Motor neuron (in vitro differentiated cells): ENCODE data around the gene S100P. TPM values are rescaled to one million over a fixed set of nuclear protein-coding genes. Genes with fewer than 3 reads are reported as not detected.

Experiments used
- ATAC-seq, 8 experiments: fragments of 200-7000 bp; cut with Tn5 transposase; replicated peaks in 6 of 8; 2 replicates each; pipeline ENCODE4 v1.8.0; 2021; ENCODE audit warnings: mild to moderate bottlenecking in 8 of 8, moderate library complexity in 8 of 8
- H3K27ac ChIP-seq, 2 donors: fragments of 250-450 bp; sonication (Bioruptor Pico); 2 replicates each; pipeline ENCODE4 v1.9.0; 2021; ENCODE audit warnings: antibody characterized with exemption in 2 of 2, mild to moderate bottlenecking in 2 of 2, moderate library complexity in 1 of 2
- H3K4me1 ChIP-seq, 2 donors: fragments of 250-450 bp; sonication (Bioruptor Pico); replicated peaks in 1 of 2; 2 replicates each; pipeline ENCODE4 v1.6.1; 2021; ENCODE audit warnings: antibody characterized with exemption in 2 of 2, mild to moderate bottlenecking in 2 of 2, moderate library complexity in 1 of 2
- H3K4me3 ChIP-seq, 5 donors: fragments of 250-450 bp; sonication (Bioruptor Pico); 2 replicates each; pipeline ENCODE4 v1.9.0; 2021; ENCODE audit warnings: antibody characterized with exemption in 5 of 5, mild to moderate bottlenecking in 5 of 5, moderate library complexity in 4 of 5
- WGBS, 10 experiments: fragments of 450-650 bp; shearing (Covaris generic); methylation state at CpG; one replicate each; pipeline ENCODE4 v1.0.0; 2022; 5-methylcytosine and 5-hydroxymethylcytosine counted together
- in situ Hi-C, 9 experiments: fragments of 400-800 bp; cut with MboI; loops; one replicate each; pipeline ENCODE4 v1.15.0; 2021; ENCODE audit warnings: low sequenced_read_pairs in 9 of 9, low pct_unique_long_range_greater_than_20kb in 2 of 9; ENCODE audit not compliant: unreplicated experiment in 9 of 9
- total RNA-seq, 8 experiments: library from RNA; unstranded; fragments of 300-600 nt; gene quantifications; 2 replicates each; pipeline versions ENCODE4 v1.2.3 to v1.2.4, GENCODE V29; 2022

Gene S100P
- total RNA-seq, 8 experiments from 2014 or later: 0.64 to 11.9 (median 2.3) TPM; not detected in 1

GRCh38 chr4:6676722-6677558 lies 16.7 kb upstream of the S100P start:
- Histone ChIP-seq H3K27ac (no peak overlapping the region), H3K4me1 (peaks cover 15 to 29% of the 10 kb centered on the region in 2 donors), H3K4me3 (no peak overlapping the region)
- in situ Hi-C loops: no loop called here
- WGBS, 10 experiments: 29 to 100% (median 85%) methylated on average over 1 to 7 of the region's 21 CpGs; no CpG with 5 or more reads in 3 of the 10 experiments
- no peak for ATAC-seq

DNA sequence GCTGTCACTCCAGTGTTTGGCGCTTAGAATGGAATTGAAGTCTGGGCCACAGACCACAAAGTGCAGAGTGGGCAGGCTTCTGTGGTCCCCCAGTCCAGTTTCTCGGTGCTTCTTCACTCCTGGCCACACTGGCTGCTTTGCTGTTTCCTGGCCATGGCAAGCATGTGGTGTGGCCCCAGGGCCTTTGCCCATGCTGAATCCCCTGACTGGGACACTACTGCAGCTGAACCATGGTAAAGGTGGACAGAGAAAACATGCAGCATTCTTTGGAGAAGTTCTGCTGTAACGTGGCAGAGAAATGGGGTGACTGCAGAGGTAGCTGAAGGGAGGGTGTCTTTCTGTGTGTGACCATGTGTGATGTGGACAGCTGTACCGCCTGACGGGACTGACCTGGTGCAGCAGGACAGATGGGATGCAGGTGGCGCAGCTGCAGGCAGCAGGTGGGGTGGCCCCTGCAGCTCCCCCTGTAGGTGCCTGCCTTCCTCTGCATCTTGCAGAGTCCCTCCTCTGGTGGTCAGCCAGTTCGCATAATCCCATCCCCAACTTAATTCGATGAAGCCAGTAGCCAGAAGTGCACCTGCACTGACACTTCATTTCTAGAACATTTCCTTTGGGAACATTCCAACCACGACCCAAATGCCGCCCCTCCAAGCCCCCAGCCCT lies 13.2 kb upstream of the S100P start:
- Histone ChIP-seq H3K4me1 (peaks cover 5 to 16% of the 10 kb centered on the region in 2 donors), H3K27ac (no peak overlapping the region), H3K4me3 (no peak overlapping the region)
- peak in 1 of 8 experiments; percentile 20 for ATAC-seq
- 94 to 100% (median 100%) methylated on average over 1 to 3 of the region's 10 CpGs; no CpG with 5 or more reads in 3 of the 10 experiments for WGBS, 10 experiments
- in situ Hi-C loops: no loop called here

GRCh38 chr4:6681191-6681590 lies 12.5 kb upstream of the S100P start:
- Histone ChIP-seq H3K4me3 (no peak overlapping the region), H3K27ac (no peak overlapping the region), H3K4me1 (peaks cover 0 to 9% of the 10 kb centered on the region in 2 donors)
- in situ Hi-C loops: no loop called here
- peak in 2 of 8 experiments; percentile 17 to 35 for ATAC-seq
- 80 to 100% (median 87%) methylated on average over 1 to 5 of the region's 9 CpGs; no CpG with 5 or more reads in 6 of the 10 experiments for WGBS, 10 experiments

DNA sequence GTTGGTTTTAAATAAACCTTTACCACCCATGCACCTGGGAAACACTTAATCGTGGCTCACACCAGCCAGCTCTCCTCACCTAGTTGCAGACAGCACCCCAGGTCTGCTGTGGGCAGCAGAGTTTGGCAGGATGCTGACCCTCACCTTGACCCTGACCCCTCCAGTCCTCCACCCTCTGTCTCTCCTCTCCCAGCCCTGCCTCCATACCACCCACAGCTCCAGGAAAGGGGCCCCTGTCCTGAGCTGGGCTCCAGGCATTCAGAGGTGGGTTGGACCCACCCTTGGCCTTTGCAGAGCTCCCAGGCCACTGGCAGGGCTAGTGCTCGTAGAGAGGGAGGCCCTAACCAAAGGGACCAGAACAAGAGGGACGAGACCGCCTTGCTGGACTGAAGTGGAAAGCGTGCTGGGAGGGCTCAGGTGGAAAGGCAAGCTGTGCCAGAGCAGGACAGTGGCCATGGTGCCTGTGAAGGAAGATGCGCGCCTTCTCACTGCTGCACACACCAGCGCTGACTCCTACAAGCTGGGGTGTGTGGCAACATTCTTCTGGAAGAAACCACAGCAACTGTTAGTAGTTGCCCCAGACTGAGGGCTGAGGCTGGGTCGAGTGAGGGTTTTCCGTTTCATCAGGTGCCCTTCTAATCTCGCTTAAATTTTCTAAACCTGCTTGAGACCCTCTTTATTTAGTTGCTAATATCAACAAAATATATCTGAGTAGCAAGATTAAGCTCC lies 10.7 kb upstream of the S100P start:
- ATAC-seq: peak in 2 of 8 experiments; percentile 26 to 55
- Histone ChIP-seq H3K4me3 (no peak overlapping the region), H3K4me1 (no peaks in the 10 kb centered on the region), H3K27ac (no peak overlapping the region)
- in situ Hi-C loops: no loop called here
- 76 to 87% (median 84%) methylated on average over 4 to 6 of the region's 11 CpGs; no CpG with 5 or more reads in 6 of the 10 experiments for WGBS, 10 experiments

GRCh38 chr4:6684656-6685055 lies 9.0 kb upstream of the S100P start:
- in situ Hi-C loops: no loop called here
- Histone ChIP-seq H3K27ac (no peak overlapping the region), H3K4me3 (no peak overlapping the region), H3K4me1 (peaks cover 11 to 16% of the 10 kb centered on the region in 2 donors)
- WGBS, 10 experiments: 20 to 100% (median 81%) methylated on average over 1 to 11 of the region's 11 CpGs; no CpG with 5 or more reads in 5 of the 10 experiments
- ATAC-seq: no peak

- 29 to 100% (median 80%) methylated on average over 1 to 2 of the region's 4 CpGs; no CpG with 5 or more reads in 5 of the 10 experiments for WGBS, 10 experiments
- in situ Hi-C loops: no loop called here
- ATAC-seq: no peak
- no peak overlapping the region for H3K27ac ChIP-seq
- H3K4me3 ChIP-seq: no peak overlapping the region
- H3K4me1 ChIP-seq: peaks cover 11 to 16% of the 10 kb centered on the region in 2 donors
These were observed 7.4 kb upstream of the S100P start for GRCh38 chr4:6686104-6686787.

DNA sequence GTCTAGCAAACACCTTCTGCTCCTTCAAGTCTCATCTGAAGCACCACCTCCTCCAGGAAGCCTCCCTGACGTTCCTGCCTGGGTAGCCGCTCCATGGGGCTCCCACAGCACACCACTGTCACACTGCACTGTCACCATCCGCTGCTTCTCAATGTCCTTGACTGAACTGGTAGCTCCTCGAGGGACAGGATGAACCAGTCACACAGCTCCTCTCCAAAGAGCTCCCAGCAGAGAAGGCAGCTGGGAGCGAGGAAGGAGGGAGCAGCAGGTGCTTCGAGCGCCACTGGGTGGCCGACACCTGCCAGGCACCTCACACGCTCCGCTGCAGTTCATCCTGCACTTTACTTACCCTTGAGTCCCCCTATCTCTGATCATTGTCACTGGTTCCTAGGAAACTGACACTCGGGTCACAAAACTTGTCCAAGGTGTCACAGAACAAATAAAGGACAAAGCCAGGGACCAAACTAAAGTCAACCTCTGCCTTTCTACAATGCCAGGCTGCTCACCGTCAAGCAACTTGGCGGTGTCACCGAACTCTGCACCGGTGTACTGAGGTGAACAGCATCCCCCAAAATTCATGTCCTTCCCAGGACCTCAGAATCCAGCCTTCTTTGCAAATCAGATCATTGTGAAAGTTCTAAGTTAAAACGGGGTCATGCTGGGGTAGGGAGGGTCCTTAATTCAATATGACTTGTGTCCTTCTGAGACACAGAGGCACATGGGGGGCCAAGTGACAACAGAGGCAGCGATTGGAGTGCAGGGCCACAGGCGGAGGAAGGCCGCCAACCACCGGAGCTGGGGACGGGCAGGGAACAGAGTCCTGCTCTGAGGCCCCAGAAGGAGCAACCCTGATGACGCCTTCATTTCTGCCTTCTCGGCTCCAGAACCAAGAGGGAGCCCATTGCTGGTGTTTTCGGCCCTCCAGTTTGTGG lies 5.5 kb upstream of the S100P start:
- peak in 6 of 8 experiments; percentile 6 to 25 (median 18) for ATAC-seq
- Histone ChIP-seq H3K27ac (peak overlapping the region; percentile 51 to 61), H3K4me1 (peaks cover 11 to 16% of the 10 kb centered on the region in 2 donors), H3K4me3 (no peak overlapping the region)
- in situ Hi-C loops: no loop called here
- WGBS, 10 experiments: 20 to 93% (median 84%) methylated on average over 1 to 13 of the region's 24 CpGs; no CpG with 5 or more reads in 2 of the 10 experiments

DNA sequence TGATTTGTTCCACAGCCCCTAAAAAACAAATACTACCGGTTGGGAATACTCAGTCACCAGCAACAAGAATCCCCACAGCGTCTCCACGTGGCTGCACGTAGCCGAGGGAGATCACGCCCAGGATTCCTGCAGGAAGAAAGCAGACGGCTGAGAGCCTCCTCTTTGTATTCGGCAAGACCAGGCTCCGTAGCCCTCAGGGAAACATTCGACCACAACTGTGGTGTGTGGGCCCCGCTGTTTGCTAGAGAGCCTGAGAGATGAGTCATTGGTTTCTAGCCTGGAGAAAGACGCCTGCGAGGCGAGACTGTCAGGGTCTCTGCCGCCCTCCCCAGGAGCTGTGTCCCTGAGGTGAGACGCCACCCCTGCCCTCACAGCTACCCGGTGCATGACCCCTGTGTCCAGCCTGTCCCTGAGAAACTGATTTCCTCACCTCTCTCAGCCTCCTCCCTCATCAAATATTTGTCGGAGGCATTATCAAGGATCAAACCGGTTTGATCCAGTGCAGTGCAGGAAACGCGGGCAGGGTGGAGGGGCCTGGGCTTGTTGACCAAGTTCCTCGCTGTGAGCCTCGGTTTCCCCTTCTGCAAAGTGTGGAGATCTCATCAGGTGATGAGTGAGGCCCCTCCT lies 4.7 kb upstream of the S100P start:
- in situ Hi-C loops: no loop called here
- peak; percentile 27 to 94 (median 91) for ATAC-seq
- H3K27ac ChIP-seq: peak overlapping the region; percentile 51 to 61
- peaks cover 11 to 16% of the 10 kb centered on the region in 2 donors for H3K4me1 ChIP-seq
- H3K4me3 ChIP-seq: no peak overlapping the region
- 33 to 90% (median 49%) methylated on average over 2 to 14 of the region's 23 CpGs; no CpG with 5 or more reads in 3 of the 10 experiments for whole genome bisulfite sequencing, 10 experiments

DNA sequence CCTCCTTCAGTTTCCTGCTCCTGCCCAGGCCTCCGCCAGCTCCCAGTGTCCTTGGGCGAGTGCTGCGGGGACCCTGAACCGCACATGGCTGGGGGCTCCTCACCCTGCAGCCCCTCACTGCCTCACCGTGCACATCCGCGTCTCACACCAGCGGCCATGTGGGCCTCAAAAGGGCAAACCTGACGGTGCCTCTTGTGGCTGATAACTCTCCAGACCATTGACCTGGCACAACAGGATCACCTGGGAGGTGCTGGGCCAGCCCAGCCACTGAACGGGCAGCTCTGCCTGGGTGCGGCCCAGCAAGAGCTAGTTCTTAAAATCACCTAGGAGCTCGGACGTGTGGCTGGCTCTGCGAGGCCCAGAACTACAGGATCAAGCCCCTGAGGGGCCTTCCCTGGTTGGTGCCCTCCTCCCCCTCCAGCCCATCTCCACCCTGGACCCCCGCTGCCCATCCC lies 4.1 kb upstream of the S100P start:
- 84 to 100% (median 85%) methylated on average over 3 to 9 of the region's 15 CpGs; no CpG with 5 or more reads in 7 of the 10 experiments for WGBS, 10 experiments
- in situ Hi-C loops: no loop called here
- H3K27ac ChIP-seq: peak overlapping the region in 1 of 2 donors; percentile 61
- peaks cover 11 to 16% of the 10 kb centered on the region in 2 donors for H3K4me1 ChIP-seq
- no peak overlapping the region for H3K4me3 ChIP-seq
- peak in 4 of 8 experiments; percentile 6 to 28 (median 16) for ATAC-seq

DNA sequence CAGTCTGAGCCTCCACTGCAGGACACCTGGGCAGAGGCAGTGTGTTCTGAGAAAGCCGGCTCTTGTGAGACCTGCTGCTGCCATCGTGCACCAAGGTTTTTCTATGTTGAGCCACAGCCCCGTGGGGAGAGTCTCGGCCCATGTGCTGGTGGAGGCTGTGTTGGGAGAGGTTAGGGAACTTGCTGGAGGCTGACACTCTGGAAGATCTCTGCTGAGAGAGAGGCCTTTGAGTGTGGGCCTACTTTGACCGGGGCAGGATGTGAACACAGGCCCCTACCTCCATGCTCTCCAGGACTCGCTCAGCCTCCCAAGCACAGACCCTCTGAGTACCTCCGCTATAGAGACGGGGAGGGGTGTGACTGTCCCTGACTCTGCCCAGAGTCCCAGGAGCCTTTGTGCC lies 1.3 kb upstream of the S100P start:
- in situ Hi-C loops: no loop called here
- 60 to 90% (median 89%) methylated on average over 1 to 3 of the region's 8 CpGs; no CpG with 5 or more reads in 5 of the 10 experiments for WGBS, 10 experiments
- H3K4me3 ChIP-seq: no peak overlapping the region
- H3K4me1 ChIP-seq: peaks cover 11 to 16% of the 10 kb centered on the region in 2 donors
- no peak for ATAC-seq
- no peak overlapping the region for H3K27ac ChIP-seq

GRCh38 chr4:6692806-6693205 lies 872 bp upstream of the S100P start:
- peaks cover 11 to 16% of the 10 kb centered on the region in 2 donors for H3K4me1 ChIP-seq
- peak in 3 of 8 experiments; percentile 9 to 68 (median 18) for ATAC-seq
- 0 to 100% (median 86%) methylated on average over 1 of the region's 3 CpGs; no CpG with 5 or more reads in 7 of the 10 experiments for WGBS, 10 experiments

More at GRCh38 chr4:6692806-6693205, 872 bp upstream of the S100P start:
- in situ Hi-C loops: no loop called here
- H3K27ac ChIP-seq: no peak overlapping the region
- no peak overlapping the region for H3K4me3 ChIP-seq
